CD4-positive, alpha-beta T cell (primary cell): ENCODE data around the gene WDR46. TPM values are rescaled to one million over a fixed set of nuclear protein-coding genes. Genes with fewer than 3 reads are reported as not detected.

ENCODE experiments used
- ATAC-seq: fragments of 200-7000 bp; cut with Tn5 transposase; one replicate; pipeline ENCODE4 v1.10.0; 2022; ENCODE audit warnings: mild to moderate bottlenecking; ENCODE audit not compliant: poor library complexity
- CTCF ChIA-PET: fragments of 350-600 bp; sonication (Branson Sonifier 250); formaldehyde crosslinking; loops from one replicate; lab custom pipeline; 2021; ENCODE audit warnings: antibody characterized with exemption, inconsistent platforms; lab: Charles Lee
- POLR2A ChIA-PET: fragments of 350-600 bp; sonication (Branson Sonifier 250); formaldehyde crosslinking; loops from one replicate; lab custom pipeline; 2021; ENCODE audit warnings: antibody characterized with exemption, inconsistent platforms; lab: Charles Lee
- DNase-seq, 14 experiments: peaks; one replicate each; pipeline ENCODE4 v3.0.0-alpha.2; 2013 to 2020; ENCODE audit warnings: mixed read lengths in 2 of 14
- H3K27ac ChIP-seq, 2 donors: one replicate each; pipeline versions ENCODE4 v1.5.1 to v1.7.0; 2013; ENCODE audit warnings: low read length in 2 of 2, low read depth in 1 of 2, mild to moderate bottlenecking in 1 of 2
- H3K27me3 ChIP-seq, 2 experiments: 1 replicate in 1 of 2; 2 replicates in 1 of 2; pipeline versions ENCODE4 v1.6.1 to v1.7.0; 2013; ENCODE audit warnings: low read length in 2 of 2, control low read depth in 1 of 2, mild to moderate bottlenecking in 1 of 2, moderate library complexity in 1 of 2; ENCODE audit not compliant: insufficient read depth in 2 of 2, control insufficient read depth in 1 of 2
- H3K36me3 ChIP-seq: one replicate; pipeline ENCODE4 v1.6.1; 2013; ENCODE audit warnings: low read length, control low read depth; ENCODE audit not compliant: insufficient read depth
- H3K4me1 ChIP-seq: one replicate; pipeline ENCODE4 v1.6.1; 2013; ENCODE audit warnings: low read length, control low read depth; ENCODE audit not compliant: insufficient read depth
- H3K4me3 ChIP-seq: one replicate; pipeline ENCODE4 v1.5.1; 2013; ENCODE audit warnings: mild to moderate bottlenecking, low read length, moderate library complexity
- H3K9me3 ChIP-seq, 2 experiments: 1 replicate in 1 of 2; 2 replicates in 1 of 2; pipeline versions ENCODE4 v1.6.1 to v1.7.0; 2013; ENCODE audit warnings: low read length in 2 of 2, mild to moderate bottlenecking in 2 of 2, control low read depth in 1 of 2, moderate library complexity in 1 of 2; ENCODE audit not compliant: control insufficient read depth in 1 of 2, insufficient read depth in 1 of 2
- H3K27ac Mint-ChIP-seq: one replicate; pipeline ENCODE4 v1.8.0; 2020; ENCODE audit warnings: mixed read lengths
- H3K27me3 Mint-ChIP-seq: one replicate; pipeline ENCODE4 v1.8.0; 2021; ENCODE audit warnings: mixed read lengths
- H3K36me3 Mint-ChIP-seq: one replicate; pipeline ENCODE4 v1.8.0; 2021; ENCODE audit warnings: low read depth, mixed read lengths
- H3K4me1 Mint-ChIP-seq: one replicate; pipeline ENCODE4 v1.8.0; 2021; ENCODE audit warnings: low read depth, mixed read lengths
- H3K4me3 Mint-ChIP-seq: one replicate; pipeline ENCODE4 v1.8.0; 2020; ENCODE audit warnings: mild to moderate bottlenecking, mixed read lengths
- H3K9me3 Mint-ChIP-seq: one replicate; pipeline ENCODE4 v1.8.0; 2020; ENCODE audit warnings: mixed read lengths
- CTCF ChIP-seq: fragments of 200-600 bp; IDR thresholded peaks from one replicate; pipeline ENCODE4 v1.8.0; 2022; ENCODE audit warnings: antibody characterized with exemption, mild to moderate bottlenecking
- intact Hi-C, 2 experiments: fragments of 100-400 bp; cut with DNase I in 1 of 2; cut with micrococcal nuclease in 1 of 2; formaldehyde crosslinking; loops; one replicate each; pipeline versions ENCODE4 v1.15.1 to v1.9.0; 2023 to 2025; cut with DNase I, micrococcal nuclease
- polyA plus RNA-seq, 2 donors: library from polyadenylated mRNA; unstranded; fragments of 120-200 nt; gene quantifications; one replicate each; pipeline ENCODE4 v1.2.1, GENCODE V29; 2013
- total RNA-seq, 174 experiments: library from RNA in 2 of 174; stranded (reverse) in 2 of 174; gene quantifications; one replicate each; pipeline ENCODE4 v1.2.3 and lab custom pipeline; 2021 to 2026

The WDR46 gene
- 10 to 100 TPM; 13.6 to 15.8 TPM for total RNA-seq
- 48.8 TPM for polyA plus RNA-seq (2013, experiment 1 of 2)
- 48.5 TPM for polyA plus RNA-seq (2013, experiment 2 of 2)
- total RNA-seq (lab: John Stamatoyannopoulos, UW), result 22.2 to 234 (median 57.4) reads per million in 172 experiments

GRCh38 chr6:33288921-33289783, at the start of gene WDR46, which contains the start of gene PFDN6:
WDR46 (minus strand) TSS chr6:33289239; CDS start chr6:33289170, 69 bp downstream.
PFDN6 (plus strand) TSS chr6:33289601; CDS start chr6:33289857, 256 bp downstream.
- Histone ChIP-seq H3K36me3 (peaks cover 69% of the 10 kb centered on the region), H3K4me3 (peak within 1 kb of the TSS; percentile 80), H3K27me3 (no peaks in the 10 kb centered on the region), H3K4me1 (peaks cover 39% of the 10 kb centered on the region), H3K27ac (peak within 1 kb of the TSS; percentile 71 to 83), H3K9me3 (no peaks in the 10 kb centered on the region)
- intact Hi-C loops, result loop anchor here (1.0 kb wide), 4 partner anchors 9 to 18 kb away; partner anchors contain the start of genes VPS52 (in 2 of the 2), B3GALT4 (in 1 of the 2) and RGL2 (in 1 of the 2)
- Mint-ChIP-seq H3K27ac (peak within 1 kb of the TSS; percentile 83), H3K4me1 (peaks cover 45% of the 10 kb centered on the region), H3K27me3 (no peaks in the 10 kb centered on the region), H3K4me3 (peak within 1 kb of the TSS; percentile 97), H3K9me3 (no peaks in the 10 kb centered on the region), H3K36me3 (peaks cover 75% of the 10 kb centered on the region)
- ATAC-seq (peak; percentile 97), DNase-seq (peak; percentile 62 to 92 (median 76))
- ChIA-PET CTCF (interaction anchor here (0.6 to 2.1 kb wide), 7 partner anchors 10 to 321 kb away, joined by 3 to 14 read pairs (median 4); partner anchors contain the start of genes B3GALT4, RPS18, VPS52 and ZBTB22), POLR2A (interaction anchor here (0.7 to 5.0 kb wide), 20 partner anchors 8 to 1599 kb away, joined by 3 to 105 read pairs (median 5); partner anchors contain the start of genes B3GALT4, CUTA, RGL2 and RPS18)
- TF ChIP-seq CTCF, result no peak

- ChIA-PET POLR2A (no interaction called here), CTCF (interaction anchor here (1.5 kb wide), 1 partner anchor 9 kb away, joined by 3 read pairs; no protein-coding TSS in a partner anchor)
- Histone ChIP-seq H3K27ac (no peak overlapping the region), H3K4me1 (peaks cover 10% of the 10 kb centered on the region), H3K4me3 (no peak overlapping the region), H3K36me3 (no peaks in the 10 kb centered on the region), H3K27me3 (no peaks in the 10 kb centered on the region), H3K9me3 (no peaks in the 10 kb centered on the region)
- no peak for DNase-seq
- TF ChIP-seq CTCF, result no peak
- no peaks in the 10 kb centered on the region for H3K9me3 Mint-ChIP-seq
- H3K27me3 Mint-ChIP-seq, result no peaks in the 10 kb centered on the region
- peaks cover 13% of the 10 kb centered on the region for H3K4me1 Mint-ChIP-seq
- intact Hi-C loops, result no loop called here
- ATAC-seq, result no peak
- H3K27ac Mint-ChIP-seq, result no peak overlapping the region
- no peaks in the 10 kb centered on the region for H3K36me3 Mint-ChIP-seq
- no peak overlapping the region for H3K4me3 Mint-ChIP-seq
Observed at GRCh38 chr6:33336495-33336894, 47.5 kb upstream of the WDR46 start.

GRCh38 chr6:33335916-33336315, 46.9 kb upstream of the WDR46 start:
- ChIA-PET POLR2A (interaction anchor here (0.7 kb wide), 1 partner anchor 18 kb away, joined by 4 read pairs; no protein-coding TSS in a partner anchor), CTCF (interaction anchor here (1.5 kb wide), 1 partner anchor 9 kb away, joined by 3 read pairs; no protein-coding TSS in a partner anchor)
- Mint-ChIP-seq H3K36me3 (no peaks in the 10 kb centered on the region), H3K9me3 (no peaks in the 10 kb centered on the region), H3K4me3 (no peak overlapping the region), H3K27ac (no peak overlapping the region), H3K4me1 (peaks cover 13% of the 10 kb centered on the region), H3K27me3 (no peaks in the 10 kb centered on the region)
- no peak overlapping the region for H3K27ac ChIP-seq
- DNase-seq (no peak), ATAC-seq (no peak)
- no peaks in the 10 kb centered on the region for H3K36me3 ChIP-seq
- no peak overlapping the region for H3K4me3 ChIP-seq
- no peaks in the 10 kb centered on the region for H3K27me3 ChIP-seq
- H3K9me3 ChIP-seq, result no peaks in the 10 kb centered on the region
- TF ChIP-seq CTCF, result no peak
- intact Hi-C loops, result no loop called here
- H3K4me1 ChIP-seq, result peaks cover 7% of the 10 kb centered on the region
